ENCODE measurements around the gene ZFPM1.

ZFPM1 gene

DNA sequence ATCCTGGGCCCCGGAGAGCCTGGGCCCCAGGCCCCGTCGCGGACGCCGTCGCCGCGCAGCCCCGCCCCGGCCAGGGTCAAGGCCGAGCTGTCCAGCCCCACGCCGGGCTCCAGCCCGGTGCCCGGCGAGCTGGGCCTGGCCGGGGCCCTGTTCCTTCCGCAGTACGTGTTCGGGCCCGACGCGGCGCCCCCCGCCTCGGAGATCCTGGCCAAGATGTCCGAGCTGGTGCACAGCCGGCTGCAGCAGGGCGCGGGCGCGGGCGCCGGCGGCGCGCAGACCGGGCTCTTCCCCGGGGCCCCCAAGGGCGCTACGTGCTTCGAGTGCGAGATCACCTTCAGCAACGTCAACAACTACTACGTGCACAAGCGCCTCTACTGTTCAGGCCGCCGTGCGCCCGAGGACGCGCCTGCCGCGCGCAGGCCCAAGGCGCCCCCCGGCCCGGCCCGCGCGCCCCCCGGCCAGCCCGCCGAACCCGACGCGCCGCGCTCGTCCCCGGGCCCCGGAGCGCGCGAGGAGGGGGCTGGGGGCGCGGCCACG lies 80.4 kb downstream of the ZFPM1 start:
- 21 to 23% methylated on average over 79 of the region's 79 CpGs for WGBS, 2 experiments
- Histone ChIP-seq H3K36me3 (ENCODE audit: control insufficient read depth, insufficient read depth, low read length) (no peaks in the 10 kb centered on the region), H3K4me1 (ENCODE audit: control insufficient read depth, insufficient read depth, low read length) (peaks cover 16% of the 10 kb centered on the region), H3K9me3 (ENCODE audit: control insufficient read depth, low read length) (no peaks in the 10 kb centered on the region), H3K27ac (ENCODE audit: insufficient read depth, low read depth, low read length, poor library complexity, severe bottlenecking) (no peak overlapping the region), H3K4me3 (ENCODE audit: insufficient read depth, low read depth, low read length) (peak overlapping the region; percentile 39), H3K27me3 (ENCODE audit: control insufficient read depth, insufficient read depth, low read length, poor library complexity, severe bottlenecking) (peaks cover 6% of the 10 kb centered on the region)

DNA sequence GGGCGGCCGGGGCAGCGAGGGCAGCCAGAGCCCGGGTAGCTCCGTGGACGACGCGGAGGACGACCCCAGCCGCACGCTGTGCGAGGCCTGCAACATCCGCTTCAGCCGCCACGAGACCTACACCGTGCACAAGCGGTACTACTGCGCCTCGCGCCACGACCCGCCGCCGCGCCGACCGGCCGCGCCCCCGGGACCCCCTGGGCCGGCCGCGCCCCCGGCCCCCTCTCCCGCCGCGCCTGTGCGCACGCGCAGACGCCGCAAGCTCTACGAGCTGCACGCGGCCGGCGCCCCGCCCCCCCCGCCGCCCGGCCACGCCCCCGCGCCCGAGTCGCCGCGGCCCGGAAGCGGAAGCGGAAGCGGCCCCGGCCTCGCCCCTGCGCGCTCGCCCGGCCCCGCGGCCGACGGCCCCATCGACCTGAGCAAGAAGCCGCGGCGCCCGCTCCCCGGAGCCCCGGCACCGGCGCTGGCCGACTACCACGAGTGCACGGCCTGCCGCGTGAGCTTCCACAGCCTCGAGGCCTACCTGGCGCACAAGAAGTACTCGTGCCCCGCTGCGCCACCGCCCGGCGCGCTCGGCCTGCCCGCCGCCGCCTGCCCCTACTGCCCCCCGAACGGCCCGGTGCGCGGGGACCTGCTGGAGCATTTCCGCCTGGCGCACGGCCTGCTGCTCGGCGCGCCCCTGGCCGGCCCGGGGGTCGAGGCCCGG lies 81.0 kb downstream of the ZFPM1 start:
- H3K4me3 ChIP-seq (ENCODE audit: insufficient read depth, low read depth, low read length): peak overlapping the region; percentile 81

DNA sequence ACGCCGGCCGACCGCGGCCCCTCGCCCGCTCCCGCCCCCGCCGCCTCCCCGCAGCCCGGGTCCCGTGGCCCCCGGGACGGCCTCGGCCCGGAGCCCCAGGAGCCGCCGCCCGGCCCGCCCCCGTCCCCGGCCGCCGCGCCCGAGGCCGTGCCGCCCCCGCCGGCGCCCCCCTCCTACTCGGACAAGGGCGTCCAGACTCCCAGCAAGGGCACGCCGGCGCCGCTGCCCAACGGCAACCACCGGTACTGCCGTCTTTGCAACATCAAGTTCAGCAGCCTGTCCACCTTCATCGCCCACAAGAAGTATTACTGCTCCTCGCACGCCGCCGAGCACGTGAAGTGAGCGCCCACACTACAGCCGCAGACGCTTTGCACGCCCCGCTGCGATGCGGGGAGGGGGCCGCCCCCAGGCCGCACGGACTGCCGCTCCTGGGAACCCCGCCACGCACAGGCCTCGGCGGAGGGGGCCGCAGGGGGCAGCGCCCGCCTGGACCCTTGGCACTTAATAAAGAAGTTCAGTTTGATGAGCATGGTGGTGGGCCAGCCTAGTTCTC lies 81.6 kb downstream of the ZFPM1 start:
- Histone ChIP-seq H3K4me3 (ENCODE audit: insufficient read depth, low read depth, low read length) (peak overlapping the region; percentile 81), H3K27me3 (ENCODE audit: control insufficient read depth, insufficient read depth, low read length, poor library complexity, severe bottlenecking) (peaks cover 17% of the 10 kb centered on the region), H3K9me3 (ENCODE audit: control insufficient read depth, low read length) (no peaks in the 10 kb centered on the region), H3K27ac (ENCODE audit: insufficient read depth, low read depth, low read length, poor library complexity, severe bottlenecking) (no peak overlapping the region), H3K36me3 (ENCODE audit: control insufficient read depth, insufficient read depth, low read length) (no peaks in the 10 kb centered on the region), H3K4me1 (ENCODE audit: control insufficient read depth, insufficient read depth, low read length) (peaks cover 16% of the 10 kb centered on the region)
- 11% methylated on average over 65 of the region's 65 CpGs for WGBS, 2 experiments

More for the DNA sequence above, 81.0 kb downstream of the ZFPM1 start:
- Histone ChIP-seq H3K4me1 (ENCODE audit: control insufficient read depth, insufficient read depth, low read length) (peaks cover 16% of the 10 kb centered on the region), H3K36me3 (ENCODE audit: control insufficient read depth, insufficient read depth, low read length) (no peaks in the 10 kb centered on the region), H3K27me3 (ENCODE audit: control insufficient read depth, insufficient read depth, low read length, poor library complexity, severe bottlenecking) (peaks cover 11% of the 10 kb centered on the region), H3K27ac (ENCODE audit: insufficient read depth, low read depth, low read length, poor library complexity, severe bottlenecking) (no peak overlapping the region), H3K9me3 (ENCODE audit: control insufficient read depth, low read length) (no peaks in the 10 kb centered on the region)
- 0% methylated on average over 114 of the region's 114 CpGs for WGBS, 2 experiments

DNA sequence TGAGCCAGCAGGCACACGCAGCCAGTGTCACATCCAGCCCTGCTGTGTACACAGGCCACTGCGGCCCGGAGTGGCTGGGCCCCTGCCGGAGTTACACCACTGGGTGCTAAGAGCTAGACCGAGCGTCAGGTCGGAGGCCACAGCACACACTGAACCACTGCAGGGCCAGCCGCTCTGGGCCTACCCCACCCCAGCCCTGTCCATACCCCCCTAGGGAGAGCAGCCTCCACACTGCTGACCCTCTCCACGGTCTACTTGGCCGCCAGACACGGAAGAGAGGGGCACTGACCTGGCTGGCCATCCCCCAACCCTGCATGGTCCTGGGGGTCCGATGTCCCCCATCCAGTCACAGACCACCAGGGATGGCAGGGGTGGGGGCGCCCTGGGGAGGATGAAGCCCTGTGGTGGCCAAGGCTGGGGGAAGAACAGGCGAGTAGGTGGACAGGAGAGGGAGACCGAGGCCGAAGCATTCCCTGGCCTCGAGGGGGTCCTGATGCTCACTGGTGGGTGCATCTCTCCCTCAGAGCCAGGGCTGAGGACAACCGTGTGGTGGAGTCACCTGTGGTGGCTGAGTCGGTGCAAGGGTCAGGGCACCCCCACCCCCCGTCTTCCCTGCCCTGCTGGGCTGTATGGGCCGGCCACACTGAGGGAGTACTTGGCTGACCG lies 82.2 kb downstream of the ZFPM1 start:
- Histone ChIP-seq H3K27ac (ENCODE audit: insufficient read depth, low read depth, low read length, poor library complexity, severe bottlenecking) (no peak overlapping the region), H3K4me1 (ENCODE audit: control insufficient read depth, insufficient read depth, low read length) (peaks cover 16% of the 10 kb centered on the region), H3K27me3 (ENCODE audit: control insufficient read depth, insufficient read depth, low read length, poor library complexity, severe bottlenecking) (peaks cover 22% of the 10 kb centered on the region), H3K36me3 (ENCODE audit: control insufficient read depth, insufficient read depth, low read length) (no peaks in the 10 kb centered on the region), H3K4me3 (ENCODE audit: insufficient read depth, low read depth, low read length) (peak overlapping the region; percentile 81), H3K9me3 (ENCODE audit: control insufficient read depth, low read length) (no peaks in the 10 kb centered on the region)
- 90 to 91% methylated on average over 22 of the region's 22 CpGs for WGBS, 2 experiments

DNA sequence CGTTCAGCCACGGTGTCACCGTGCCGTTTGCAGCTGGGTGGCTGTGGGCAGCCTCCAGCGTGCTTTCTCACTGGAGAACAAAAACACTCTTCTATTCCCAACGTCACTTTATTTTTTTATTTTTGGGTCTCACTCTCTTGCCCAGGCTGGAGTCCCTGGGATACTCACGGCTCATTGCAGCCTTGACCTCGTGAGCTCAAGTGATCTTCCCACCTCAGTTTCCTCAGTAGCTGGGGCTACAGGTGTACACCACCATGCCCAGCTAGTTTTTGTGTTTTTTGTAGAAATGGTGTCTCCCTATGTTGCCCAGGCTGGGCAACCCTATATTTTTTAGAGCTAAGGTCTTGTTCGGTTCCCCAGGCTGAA lies 82.8 kb downstream of the ZFPM1 start:
- WGBS, 2 experiments: 92 to 95% methylated on average over 9 of the region's 9 CpGs
- Histone ChIP-seq H3K27ac (ENCODE audit: insufficient read depth, low read depth, low read length, poor library complexity, severe bottlenecking) (no peak overlapping the region), H3K4me3 (ENCODE audit: insufficient read depth, low read depth, low read length) (no peak overlapping the region), H3K4me1 (ENCODE audit: control insufficient read depth, insufficient read depth, low read length) (peaks cover 16% of the 10 kb centered on the region), H3K36me3 (ENCODE audit: control insufficient read depth, insufficient read depth, low read length) (no peaks in the 10 kb centered on the region), H3K9me3 (ENCODE audit: control insufficient read depth, low read length) (no peaks in the 10 kb centered on the region), H3K27me3 (ENCODE audit: control insufficient read depth, insufficient read depth, low read length, poor library complexity, severe bottlenecking) (peaks cover 22% of the 10 kb centered on the region)

DNA sequence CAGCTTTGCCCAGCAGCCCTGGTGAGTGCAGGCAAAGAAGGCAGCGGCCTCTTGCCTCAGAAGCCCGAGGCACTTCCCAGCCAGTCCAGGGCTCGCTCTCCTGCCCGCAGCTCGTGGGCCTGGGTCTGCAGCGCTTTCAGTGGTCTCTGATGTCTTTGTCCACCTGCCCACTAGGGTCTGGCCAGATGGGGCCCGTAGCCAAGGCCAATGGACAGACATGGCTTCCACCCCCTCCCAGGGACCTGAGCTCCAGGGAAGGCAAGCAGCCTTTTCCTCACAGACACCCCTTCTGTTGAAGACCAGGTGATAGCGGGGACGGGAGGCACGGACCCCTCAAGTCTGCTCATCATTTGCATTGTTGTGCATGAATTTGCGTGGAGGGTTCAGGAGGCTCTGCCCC lies 83.4 kb downstream of the ZFPM1 start:
- H3K4me3 ChIP-seq (ENCODE audit: insufficient read depth, low read depth, low read length): no peak overlapping the region
- H3K36me3 ChIP-seq (ENCODE audit: control insufficient read depth, insufficient read depth, low read length): no peaks in the 10 kb centered on the region
- 90 to 94% methylated on average over 11 of the region's 11 CpGs for WGBS, 2 experiments
- no peaks in the 10 kb centered on the region for H3K9me3 ChIP-seq (ENCODE audit: control insufficient read depth, low read length)
- H3K27me3 ChIP-seq (ENCODE audit: control insufficient read depth, insufficient read depth, low read length, poor library complexity, severe bottlenecking): peaks cover 22% of the 10 kb centered on the region
- no peak overlapping the region for H3K27ac ChIP-seq (ENCODE audit: insufficient read depth, low read depth, low read length, poor library complexity, severe bottlenecking)
- peaks cover 16% of the 10 kb centered on the region for H3K4me1 ChIP-seq (ENCODE audit: control insufficient read depth, insufficient read depth, low read length)

DNA sequence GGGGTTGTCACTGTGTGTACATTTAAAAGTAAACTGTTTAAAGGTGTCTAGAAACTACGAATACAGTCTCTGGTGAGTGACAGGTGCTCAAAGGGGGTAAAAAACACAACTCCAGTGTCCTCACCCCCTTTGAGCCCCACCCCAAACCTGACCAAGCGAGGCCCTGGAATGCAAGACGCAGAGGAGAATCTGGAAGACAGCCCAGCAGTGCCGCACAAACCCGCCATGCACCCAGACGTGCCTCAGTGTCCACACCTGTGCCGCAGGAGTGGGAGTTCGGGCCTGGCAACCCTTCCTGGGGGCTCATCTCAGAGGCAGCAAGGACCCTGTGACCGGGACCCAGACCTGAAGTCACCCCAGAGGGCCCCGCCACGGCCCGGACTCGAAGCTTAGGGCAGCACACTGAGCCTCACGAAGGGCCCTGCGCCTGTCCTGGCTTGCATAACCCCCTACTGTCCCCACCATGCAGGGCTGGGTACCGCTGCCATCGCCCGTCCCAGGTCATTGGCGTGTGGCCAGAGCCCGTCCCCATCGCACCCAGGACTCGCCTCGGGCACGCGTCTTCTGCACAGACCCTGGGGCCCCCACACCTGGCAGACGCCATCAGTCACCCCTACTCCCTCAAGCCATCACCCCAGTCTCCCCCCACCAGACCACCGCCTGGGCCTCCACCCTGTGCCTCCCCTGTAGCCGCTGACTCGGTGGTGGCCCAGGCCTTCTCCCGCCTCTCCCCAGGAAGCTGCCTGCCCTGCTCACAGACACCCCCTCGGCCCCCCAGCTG lies 84.1 kb downstream of the ZFPM1 start:
- no peak overlapping the region for H3K27ac ChIP-seq (ENCODE audit: insufficient read depth, low read depth, low read length, poor library complexity, severe bottlenecking)
- peaks cover 22% of the 10 kb centered on the region for H3K27me3 ChIP-seq (ENCODE audit: control insufficient read depth, insufficient read depth, low read length, poor library complexity, severe bottlenecking)
- no peaks in the 10 kb centered on the region for H3K36me3 ChIP-seq (ENCODE audit: control insufficient read depth, insufficient read depth, low read length)
- no peak overlapping the region for H3K4me3 ChIP-seq (ENCODE audit: insufficient read depth, low read depth, low read length)
- WGBS, 2 experiments: 88 to 89% methylated on average over 31 of the region's 31 CpGs
- peaks cover 16% of the 10 kb centered on the region for H3K4me1 ChIP-seq (ENCODE audit: control insufficient read depth, insufficient read depth, low read length)
- H3K9me3 ChIP-seq (ENCODE audit: control insufficient read depth, low read length): no peaks in the 10 kb centered on the region

DNA sequence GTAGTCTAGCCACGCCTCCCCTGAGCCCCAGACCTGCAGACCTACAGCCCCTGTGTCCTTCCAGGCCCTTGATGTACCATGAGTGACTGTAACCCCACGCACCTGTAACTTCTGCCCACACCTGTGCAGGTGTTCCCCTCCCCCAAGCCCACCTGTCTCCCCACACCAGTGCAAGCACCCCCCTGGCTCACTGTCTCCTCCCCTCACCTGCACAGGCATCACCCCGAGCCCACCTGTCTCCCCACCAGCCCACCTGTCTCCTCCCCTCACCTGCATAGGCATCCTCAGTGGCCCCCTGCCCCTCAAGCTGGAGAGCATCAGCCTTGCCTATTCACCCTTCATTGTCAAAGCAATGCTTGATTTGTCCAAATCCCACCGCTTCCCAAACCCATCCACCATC lies 84.8 kb downstream of the ZFPM1 start:
- H3K27ac ChIP-seq (ENCODE audit: insufficient read depth, low read depth, low read length, poor library complexity, severe bottlenecking): no peak overlapping the region
- H3K9me3 ChIP-seq (ENCODE audit: control insufficient read depth, low read length): no peaks in the 10 kb centered on the region
- peaks cover 22% of the 10 kb centered on the region for H3K27me3 ChIP-seq (ENCODE audit: control insufficient read depth, insufficient read depth, low read length, poor library complexity, severe bottlenecking)
- H3K36me3 ChIP-seq (ENCODE audit: control insufficient read depth, insufficient read depth, low read length): no peaks in the 10 kb centered on the region
- no peak overlapping the region for H3K4me3 ChIP-seq (ENCODE audit: insufficient read depth, low read depth, low read length)
- peaks cover 10% of the 10 kb centered on the region for H3K4me1 ChIP-seq (ENCODE audit: control insufficient read depth, insufficient read depth, low read length)
- WGBS, 2 experiments: 83 to 89% methylated on average over 4 of the region's 4 CpGs

DNA sequence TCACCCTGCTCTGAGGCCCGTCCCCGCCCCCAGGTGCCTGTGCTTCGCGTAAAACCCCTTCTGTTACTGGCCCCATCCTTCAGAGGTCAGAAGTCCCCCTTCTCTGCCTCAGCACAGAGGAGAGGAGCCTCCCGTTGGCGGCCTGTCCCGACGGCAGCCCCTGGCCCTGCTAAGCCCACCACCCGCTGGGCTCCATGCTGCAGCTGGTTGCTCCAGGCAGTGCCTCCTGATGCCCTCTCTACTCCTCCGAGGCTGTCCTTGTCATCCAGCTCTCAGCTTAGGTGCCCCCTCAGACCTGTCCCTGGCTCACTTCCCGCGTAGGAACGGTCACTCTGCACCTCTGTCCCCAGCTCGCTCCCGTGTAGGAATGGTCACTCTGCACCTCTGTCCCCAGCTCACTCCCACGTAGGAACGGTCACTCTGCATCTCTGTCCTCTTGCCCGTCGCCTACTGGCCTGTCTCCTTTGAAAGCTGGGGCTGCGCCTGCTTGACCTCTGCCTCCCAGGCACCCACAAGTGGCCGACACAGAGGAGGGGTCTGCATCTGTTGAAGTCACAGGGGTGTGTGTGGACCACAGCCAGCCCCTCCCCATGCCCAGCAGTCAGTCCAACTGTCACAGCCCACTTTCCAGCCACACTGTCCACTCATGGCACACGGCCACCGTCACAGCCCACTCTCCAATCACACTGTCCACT lies 85.4 kb downstream of the ZFPM1 start:
- Histone ChIP-seq H3K27ac (ENCODE audit: insufficient read depth, low read depth, low read length, poor library complexity, severe bottlenecking) (no peak overlapping the region), H3K4me3 (ENCODE audit: insufficient read depth, low read depth, low read length) (no peak overlapping the region), H3K36me3 (ENCODE audit: control insufficient read depth, insufficient read depth, low read length) (no peaks in the 10 kb centered on the region), H3K27me3 (ENCODE audit: control insufficient read depth, insufficient read depth, low read length, poor library complexity, severe bottlenecking) (peaks cover 22% of the 10 kb centered on the region), H3K4me1 (ENCODE audit: control insufficient read depth, insufficient read depth, low read length) (peaks cover 7% of the 10 kb centered on the region), H3K9me3 (ENCODE audit: control insufficient read depth, low read length) (no peaks in the 10 kb centered on the region)
- 66 to 67% methylated on average over 23 of the region's 23 CpGs for WGBS, 2 experiments
